NCI-H748 (cell line): Measurements from ENCODE around the gene IRX4.

Source experiments
- DNase-seq: peaks from one replicate; lab custom pipeline; 2025; ENCODE audit not compliant: unreplicated experiment; lab: John Stamatoyannopoulos, UW

The IRX4 gene

GRCh38 chr5:1840741-1841521, 41.8 kb downstream of the IRX4 start:
- DNase-seq, result peak; percentile 55

GRCh38 chr5:1840071-1840547, 42.6 kb downstream of the IRX4 start:
- DNase-seq, result no peak

GRCh38 chr5:1838013-1838412, 44.7 kb downstream of the IRX4 start:
- no peak for DNase-seq

- DNase-seq, result no peak
These were observed 45.5 kb downstream of the IRX4 start for GRCh38 chr5:1836891-1837880.

- no peak for DNase-seq
These were observed 46.4 kb downstream of the IRX4 start for GRCh38 chr5:1836176-1836890.

- DNase-seq, result no peak
These were observed 47.3 kb downstream of the IRX4 start for GRCh38 chr5:1835431-1835830.

GRCh38 chr5:1834721-1835429, 47.9 kb downstream of the IRX4 start:
- DNase-seq, result peak; percentile 87

GRCh38 chr5:1834022-1834551, 48.6 kb downstream of the IRX4 start:
- DNase-seq, result no peak

- DNase-seq, result no peak
These were observed 49.3 kb downstream of the IRX4 start for GRCh38 chr5:1833264-1834021.

- peak; percentile 33 for DNase-seq
These were observed 50.0 kb downstream of the IRX4 start for GRCh38 chr5:1832511-1833250.

- no peak for DNase-seq
These were observed 50.9 kb downstream of the IRX4 start for GRCh38 chr5:1831677-1832313.

GRCh38 chr5:1831257-1831656, 51.5 kb downstream of the IRX4 start:
- DNase-seq, result no peak

- DNase-seq, result no peak
These were observed 52.0 kb downstream of the IRX4 start for GRCh38 chr5:1830571-1831228.

GRCh38 chr5:1827886-1828397, 54.8 kb downstream of the IRX4 start:
- peak; percentile 51 for DNase-seq
